HFF-Myc (cell line): ENCODE measurements around the gene SNX4.
"Not testable (repeated sequence)": the region's sequence is repeated elsewhere in the genome, so short reads cannot be mapped to it uniquely, and the experiment has no call there.

Source experiments
- DNase-seq: peaks from one replicate; pipeline ENCODE4 v3.0.0-alpha.2; 2011; ENCODE audit warnings: low read depth; ENCODE audit errors: extremely low read depth
- H3K4me3 ChIP-seq: replicated peaks from 2 replicates; pipeline ENCODE4 v1.5.1; 2011; ENCODE audit warnings: low read depth, mild to moderate bottlenecking, control low read depth, low read length
- CTCF ChIP-seq: IDR thresholded peaks from 2 replicates; pipeline ENCODE4 v1.5.1; 2012; ENCODE audit warnings: mild to moderate bottlenecking, low read depth, low read length, control low read depth; ENCODE audit errors: missing control alignments

Gene SNX4

GRCh38 chr3:125482406-125482805 is 37.6 kb downstream of the SNX4 start:
- TF ChIP-seq CTCF, result no peak
- H3K4me3 ChIP-seq, result no peak overlapping the region
- DNase-seq, result no peak

DNA sequence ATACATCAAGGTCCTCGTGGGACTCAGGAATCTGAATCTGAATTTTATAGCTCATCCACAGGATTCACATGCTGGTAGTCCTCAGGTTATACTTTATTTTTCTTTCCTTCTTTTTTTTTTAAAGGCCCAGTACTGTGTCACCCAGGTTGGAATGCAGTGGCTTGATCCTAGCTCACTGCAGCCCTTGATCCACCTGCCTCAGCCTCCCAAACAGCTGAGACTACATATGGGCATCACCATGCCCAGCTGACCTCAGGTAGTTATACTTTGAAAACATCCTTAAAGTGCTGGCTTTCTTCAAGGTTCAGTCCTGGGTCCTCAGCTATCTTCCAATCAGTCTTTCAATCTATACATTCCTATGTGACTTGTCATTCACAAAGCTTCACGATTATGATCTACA is 38.2 kb downstream of the SNX4 start:
- no peak for DNase-seq
- no peak overlapping the region for H3K4me3 ChIP-seq
- no peak for TF ChIP-seq CTCF

DNA sequence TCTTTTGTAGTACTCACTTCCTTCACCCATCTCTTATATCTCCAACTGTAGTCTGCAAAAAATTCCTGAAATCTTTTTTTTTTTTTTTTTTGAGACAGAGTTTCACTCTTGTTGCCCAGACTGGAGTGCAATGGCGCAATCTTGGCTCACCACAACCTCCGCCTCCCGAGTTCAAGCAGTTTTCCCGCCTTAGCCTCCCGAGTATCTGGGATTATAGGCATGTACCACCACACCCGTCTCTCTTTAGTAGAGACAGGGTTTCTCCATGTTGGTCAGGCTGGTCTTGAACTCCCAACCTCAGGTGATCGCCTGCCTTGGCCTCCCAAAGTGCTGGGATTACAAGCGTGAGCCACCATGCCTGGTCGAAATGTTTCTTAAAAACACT is 38.6 kb downstream of the SNX4 start:
- H3K4me3 ChIP-seq, DNase-seq: not testable (repeated sequence)

- H3K4me3 ChIP-seq, result no peak overlapping the region
- no peak for TF ChIP-seq CTCF
These were observed 39.2 kb downstream of the SNX4 start for GRCh38 chr3:125480656-125481374.

GRCh38 chr3:125479091-125479490 is 40.9 kb downstream of the SNX4 start:
- no peak for TF ChIP-seq CTCF
- no peak for DNase-seq
- no peak overlapping the region for H3K4me3 ChIP-seq

More at GRCh38 chr3:125480656-125481374, 39.2 kb downstream of the SNX4 start:
- DNase-seq, result no peak

DNA sequence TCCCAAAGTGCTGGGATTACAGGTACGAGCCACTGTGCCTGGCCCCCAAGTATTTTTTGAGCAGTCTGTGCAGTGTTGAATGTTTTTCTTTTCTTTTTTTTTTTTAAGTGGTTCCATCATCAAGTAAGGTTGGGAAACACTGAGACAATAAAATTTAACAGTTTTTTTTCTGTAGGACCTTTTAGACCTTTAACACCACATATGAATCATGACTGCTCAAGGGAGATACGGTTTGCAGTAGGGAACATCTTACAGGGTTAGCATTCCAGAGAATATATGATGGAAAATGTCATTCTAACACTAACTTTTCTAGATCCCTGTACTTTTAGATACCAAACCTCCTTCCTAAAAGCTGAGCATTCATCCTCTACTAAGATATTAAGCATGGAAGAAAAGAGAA is 41.7 kb downstream of the SNX4 start:
- H3K4me3 ChIP-seq, result no peak overlapping the region
- no peak for DNase-seq
- TF ChIP-seq CTCF, result no peak

DNA sequence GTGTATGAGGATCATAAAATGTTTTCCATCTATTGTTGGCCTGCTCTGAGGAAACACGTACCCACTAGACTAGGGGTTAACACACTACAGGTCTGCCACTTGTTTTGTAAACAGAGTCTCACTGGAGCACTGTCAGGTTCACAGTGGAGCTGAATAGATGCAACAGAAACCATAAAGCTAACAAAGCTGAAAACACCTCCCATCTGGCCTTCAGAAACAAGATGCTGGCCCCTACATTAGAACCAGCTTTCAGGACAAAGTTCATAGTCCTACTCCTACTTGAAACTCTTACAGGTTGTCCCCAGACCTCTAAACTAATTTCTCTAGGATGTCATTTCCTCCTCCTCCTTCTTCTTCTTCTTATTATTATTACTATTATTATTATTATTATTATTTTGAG is 42.3 kb downstream of the SNX4 start:
- DNase-seq, result no peak
- TF ChIP-seq CTCF, result no peak
- H3K4me3 ChIP-seq, result no peak overlapping the region
